Ramos (cell line): ENCODE data around the gene CPXM2.

Source experiments
- in situ Hi-C: fragments of 300-500 bp; cut with MboI; formaldehyde crosslinking; loops from one replicate; pipeline ENCODE4 v1.14.3; 2022; ENCODE audit warnings: low sequenced_read_pairs; ENCODE audit not compliant: unreplicated experiment

Gene CPXM2

GRCh38 chr10:123808286-123808685, 83.3 kb downstream of the CPXM2 start:
- in situ Hi-C loops = no loop called here

- in situ Hi-C loops = no loop called here
Measured at GRCh38 chr10:123807444-123808035, 84.1 kb downstream of the CPXM2 start.

GRCh38 chr10:123804716-123805115, 86.9 kb downstream of the CPXM2 start:
- in situ Hi-C loops = no loop called here

GRCh38 chr10:123800821-123801220, 90.8 kb downstream of the CPXM2 start:
- in situ Hi-C loops = no loop called here

- in situ Hi-C loops = no loop called here
Measured at GRCh38 chr10:123800289-123800688, 91.3 kb downstream of the CPXM2 start.

- in situ Hi-C loops = no loop called here
Measured at GRCh38 chr10:123798856-123799255, 92.8 kb downstream of the CPXM2 start.

- in situ Hi-C loops = no loop called here
Measured at GRCh38 chr10:123797813-123798212, 93.8 kb downstream of the CPXM2 start.

- in situ Hi-C loops = no loop called here
Measured at GRCh38 chr10:123796736-123797135, 94.9 kb downstream of the CPXM2 start.

- in situ Hi-C loops = no loop called here
Measured at GRCh38 chr10:123795846-123796590, 95.6 kb downstream of the CPXM2 start.

- in situ Hi-C loops = no loop called here
Measured at GRCh38 chr10:123795196-123795780, 96.3 kb downstream of the CPXM2 start.

- in situ Hi-C loops = no loop called here
Measured at GRCh38 chr10:123792248-123792978, 99.2 kb downstream of the CPXM2 start.

GRCh38 chr10:123790132-123790885, 101.3 kb downstream of the CPXM2 start:
- in situ Hi-C loops = no loop called here

- in situ Hi-C loops = no loop called here
Measured at GRCh38 chr10:123788981-123789380, 102.6 kb downstream of the CPXM2 start.

- in situ Hi-C loops = no loop called here
Measured at GRCh38 chr10:123787566-123787965, 104.0 kb downstream of the CPXM2 start.

GRCh38 chr10:123786896-123787295, 104.7 kb downstream of the CPXM2 start:
- in situ Hi-C loops = no loop called here

GRCh38 chr10:123786306-123786705, 105.3 kb downstream of the CPXM2 start:
- in situ Hi-C loops = no loop called here

GRCh38 chr10:123784646-123785045, 107.0 kb downstream of the CPXM2 start:
- in situ Hi-C loops = no loop called here

- in situ Hi-C loops = no loop called here
Measured at GRCh38 chr10:123784216-123784615, 107.4 kb downstream of the CPXM2 start.

GRCh38 chr10:123783296-123783695, 108.3 kb downstream of the CPXM2 start:
- in situ Hi-C loops = no loop called here

- in situ Hi-C loops = no loop called here
Measured at GRCh38 chr10:123782549-123782948, 109.1 kb downstream of the CPXM2 start.
